KG1 (cell line): ENCODE measurements around the gene PROCA1.
"Not testable (repeated sequence)": the region's sequence is repeated elsewhere in the genome, so short reads cannot be mapped to it uniquely, and the experiment has no call there.

ENCODE experiments used
- DNase-seq: peaks from one replicate; lab custom pipeline; 2025; lab: John Stamatoyannopoulos, UW

Gene PROCA1

DNA sequence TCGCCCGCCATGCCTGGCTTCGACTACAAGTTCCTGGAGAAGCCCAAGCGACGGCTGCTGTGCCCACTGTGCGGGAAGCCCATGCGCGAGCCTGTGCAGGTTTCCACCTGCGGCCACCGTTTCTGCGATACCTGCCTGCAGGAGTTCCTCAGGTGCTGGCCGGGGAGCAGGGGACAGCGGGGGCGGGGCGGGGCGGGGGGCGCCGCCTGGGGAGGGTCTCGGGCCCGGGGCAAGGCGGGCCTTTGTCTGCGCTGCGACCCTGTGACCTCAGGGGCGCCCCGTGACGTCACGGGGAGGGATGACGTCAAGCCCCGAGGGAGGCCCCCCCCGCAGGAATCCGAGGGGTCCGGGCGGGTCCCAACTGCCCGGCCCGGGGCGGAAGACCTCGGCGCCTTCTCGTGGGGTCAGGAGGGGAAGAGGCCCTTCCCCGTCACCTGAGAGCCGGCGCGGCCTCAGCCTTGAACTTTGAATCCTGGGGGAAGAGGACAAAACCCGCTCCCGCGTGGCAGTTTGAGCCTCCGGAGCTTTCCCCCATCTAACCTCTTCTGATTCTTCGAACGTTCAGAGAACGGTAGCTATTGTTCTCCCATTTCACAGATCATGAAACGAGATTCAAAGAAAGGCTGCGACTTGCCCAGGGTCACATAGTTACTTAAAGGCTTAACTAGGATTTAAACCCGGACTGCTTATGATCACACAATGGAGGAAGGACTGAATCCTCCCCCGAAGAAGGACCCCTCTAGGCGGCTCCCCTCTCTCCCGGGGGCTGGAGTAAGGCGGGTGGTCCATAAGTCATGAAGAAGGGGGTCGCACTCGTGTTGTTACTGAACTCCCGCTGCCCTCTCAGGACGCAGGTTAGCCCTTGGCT is 32.6 kb upstream of the PROCA1 start:
- peak; percentile 44 for DNase-seq

DNA sequence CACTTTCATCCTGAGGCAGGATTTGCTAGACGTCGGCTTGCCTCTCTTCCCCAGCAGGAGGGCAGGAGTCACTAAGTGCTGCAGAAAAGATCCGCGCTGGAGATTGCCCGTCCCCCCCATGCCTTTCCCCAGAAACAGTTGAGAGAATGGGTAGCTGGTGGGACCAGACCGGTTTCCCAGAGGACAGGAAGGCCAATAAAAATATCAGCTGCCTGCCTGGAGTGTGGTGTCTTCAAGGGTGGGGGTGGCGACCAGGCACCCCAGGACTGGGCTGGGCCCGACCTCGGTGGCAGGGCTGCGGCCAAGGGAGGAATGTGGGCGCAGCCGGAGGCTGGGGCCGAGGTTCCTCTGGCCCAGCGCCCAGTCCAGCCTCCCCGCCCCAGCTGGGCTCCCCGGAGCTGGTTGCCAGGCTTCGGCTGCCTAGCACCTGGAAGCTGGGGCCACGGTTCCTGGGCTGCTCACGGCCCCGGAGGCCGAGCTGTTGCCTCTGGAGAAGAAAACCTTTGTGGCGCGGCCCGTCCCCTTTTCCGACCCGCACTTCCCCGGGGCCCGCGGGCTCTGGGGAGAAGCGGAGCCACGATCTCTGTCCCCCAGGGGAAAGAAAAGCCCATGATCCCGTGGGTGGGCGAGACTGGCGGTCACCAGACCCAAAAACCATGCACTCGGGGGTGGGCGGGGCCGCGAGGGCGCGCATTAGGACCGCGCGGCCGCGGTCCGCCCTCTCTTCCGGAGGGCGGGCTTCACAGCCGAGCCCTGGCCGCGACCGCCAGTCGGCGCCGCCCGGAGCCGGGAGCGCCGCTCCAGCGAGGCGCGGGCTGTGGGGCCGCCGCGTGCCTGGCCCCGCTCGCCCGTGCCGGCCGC is 31.8 kb upstream of the PROCA1 start, which contains the start of gene TRAF4:
Gene TRAF4, plus strand, starts transcription at position 769 of the 861 bp plus-strand sequence. CDS start 102 bp downstream, outside the sequence.
- DNase-seq: peak; percentile 52

DNA sequence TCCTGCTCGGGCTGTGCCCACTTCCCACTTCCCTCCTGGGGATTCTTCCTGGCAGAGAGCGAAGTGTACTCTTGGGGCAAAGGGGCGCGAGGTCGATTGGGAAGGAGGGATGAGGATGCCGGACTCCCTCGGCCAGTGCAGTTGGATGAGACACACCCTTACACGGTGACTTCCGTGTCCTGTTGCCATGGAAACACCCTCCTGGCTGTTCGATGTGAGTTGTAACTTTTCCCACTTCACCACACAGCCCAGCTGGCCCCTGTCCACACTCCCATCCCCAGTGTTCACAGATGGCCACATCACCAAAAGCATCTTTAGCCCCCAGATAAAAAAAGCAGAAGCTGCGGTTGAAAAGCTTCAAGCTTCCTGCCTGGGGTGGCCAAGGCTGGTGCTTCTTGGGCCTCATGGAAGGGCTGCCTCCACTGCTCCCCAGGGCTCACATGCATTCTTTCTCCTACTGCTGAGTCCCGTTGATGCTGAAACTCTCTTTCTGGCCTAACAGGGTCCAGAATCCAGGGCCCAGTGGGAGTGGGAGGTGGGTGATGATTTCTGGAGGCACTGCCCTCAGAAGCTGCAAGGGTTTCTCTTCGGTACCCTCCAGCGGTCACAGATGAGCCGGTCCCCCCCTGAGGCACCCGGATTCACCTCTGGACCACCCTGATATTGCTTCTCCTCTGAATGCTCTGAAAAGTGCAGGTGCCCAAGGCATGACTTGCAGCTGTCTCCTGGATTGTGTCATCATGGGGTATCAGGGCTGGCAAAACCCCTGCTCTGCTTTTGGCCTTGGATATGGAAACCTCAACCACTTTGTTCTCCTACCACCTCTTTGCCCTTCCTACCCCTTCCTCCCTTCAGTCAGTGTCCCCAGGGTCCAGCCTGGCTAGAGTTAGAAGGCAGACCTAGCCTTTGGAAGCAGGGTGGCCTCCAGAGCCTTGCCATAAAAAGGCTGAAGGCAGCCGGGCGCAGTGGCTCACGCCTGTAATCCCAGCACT is 30.0 kb upstream of the PROCA1 start:
- DNase-seq: peak; percentile 51

DNA sequence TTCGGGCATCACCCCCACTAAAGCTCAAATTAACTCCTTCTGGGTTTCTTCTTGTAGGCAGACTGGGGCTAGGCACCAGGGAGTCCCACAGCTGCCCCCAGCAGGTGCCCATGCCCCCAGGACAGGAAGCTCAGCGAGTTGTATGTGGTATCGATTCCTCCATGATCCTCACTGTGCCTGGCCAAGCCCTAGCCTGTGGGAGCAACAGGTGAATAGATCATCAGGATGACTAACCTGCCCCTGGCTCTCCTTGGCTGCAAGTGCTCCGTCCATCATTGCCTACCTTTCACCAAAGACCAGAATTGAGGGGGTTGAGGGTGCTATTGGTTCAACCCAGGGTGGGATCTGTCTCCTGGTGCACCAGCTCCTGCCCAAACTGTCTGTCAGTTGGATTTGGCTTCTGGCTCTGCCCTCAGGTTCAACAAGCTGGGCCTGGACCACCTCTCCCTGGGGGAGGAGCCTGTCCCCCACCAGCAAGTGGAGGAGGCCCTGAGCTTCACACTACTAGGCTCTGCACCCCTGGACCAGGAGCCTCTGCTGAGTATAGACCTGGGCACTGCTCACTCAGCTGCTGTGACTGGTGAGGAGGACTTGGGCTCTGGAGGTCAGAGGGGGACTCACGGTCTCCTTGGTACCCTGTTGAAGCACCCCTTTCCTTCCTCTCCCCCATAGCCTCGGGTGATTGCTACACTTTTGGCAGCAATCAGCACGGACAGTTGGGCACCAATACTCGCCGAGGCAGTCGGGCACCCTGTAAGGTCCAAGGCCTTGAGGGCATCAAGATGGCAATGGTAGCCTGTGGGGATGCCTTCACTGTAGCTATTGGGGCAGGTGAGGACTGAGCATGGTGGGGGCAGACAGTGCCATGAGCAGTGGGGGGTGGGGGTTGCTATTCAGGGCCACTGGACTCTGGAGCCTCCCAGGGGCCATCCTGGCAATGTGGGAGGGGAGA is 29.0 kb upstream of the PROCA1 start:
- DNase-seq: no peak

DNA sequence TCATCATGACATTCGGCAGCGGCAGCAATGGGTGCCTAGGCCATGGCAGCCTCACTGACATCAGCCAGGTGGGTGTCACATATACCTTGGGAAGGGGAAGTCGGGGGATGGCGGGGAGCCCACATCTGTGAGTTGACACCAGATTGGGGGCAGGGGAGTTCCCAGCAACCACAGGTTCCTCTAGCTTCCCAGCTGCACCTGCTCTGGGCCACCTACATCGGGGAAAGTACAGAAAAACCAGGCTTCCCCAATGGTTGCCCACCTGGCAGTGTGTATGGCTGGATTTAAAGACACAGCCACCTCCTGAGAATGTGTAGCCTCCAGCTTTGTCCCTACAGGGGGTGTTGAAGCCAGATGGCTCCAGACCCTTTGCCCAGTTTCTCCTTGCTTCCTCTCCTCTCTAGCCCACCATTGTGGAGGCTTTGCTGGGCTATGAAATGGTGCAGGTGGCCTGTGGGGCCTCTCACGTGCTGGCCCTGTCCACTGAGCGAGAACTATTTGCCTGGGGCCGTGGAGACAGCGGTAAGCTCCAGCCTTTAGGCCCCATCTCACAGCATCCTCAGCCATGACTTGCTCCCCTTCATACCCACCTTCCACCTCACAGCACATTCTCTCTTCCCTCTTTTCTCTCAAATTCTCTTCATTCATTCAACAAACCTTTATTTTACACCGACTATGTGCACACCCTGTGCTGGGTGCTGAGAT is 27.1 kb upstream of the PROCA1 start:
- no peak for DNase-seq

DNA sequence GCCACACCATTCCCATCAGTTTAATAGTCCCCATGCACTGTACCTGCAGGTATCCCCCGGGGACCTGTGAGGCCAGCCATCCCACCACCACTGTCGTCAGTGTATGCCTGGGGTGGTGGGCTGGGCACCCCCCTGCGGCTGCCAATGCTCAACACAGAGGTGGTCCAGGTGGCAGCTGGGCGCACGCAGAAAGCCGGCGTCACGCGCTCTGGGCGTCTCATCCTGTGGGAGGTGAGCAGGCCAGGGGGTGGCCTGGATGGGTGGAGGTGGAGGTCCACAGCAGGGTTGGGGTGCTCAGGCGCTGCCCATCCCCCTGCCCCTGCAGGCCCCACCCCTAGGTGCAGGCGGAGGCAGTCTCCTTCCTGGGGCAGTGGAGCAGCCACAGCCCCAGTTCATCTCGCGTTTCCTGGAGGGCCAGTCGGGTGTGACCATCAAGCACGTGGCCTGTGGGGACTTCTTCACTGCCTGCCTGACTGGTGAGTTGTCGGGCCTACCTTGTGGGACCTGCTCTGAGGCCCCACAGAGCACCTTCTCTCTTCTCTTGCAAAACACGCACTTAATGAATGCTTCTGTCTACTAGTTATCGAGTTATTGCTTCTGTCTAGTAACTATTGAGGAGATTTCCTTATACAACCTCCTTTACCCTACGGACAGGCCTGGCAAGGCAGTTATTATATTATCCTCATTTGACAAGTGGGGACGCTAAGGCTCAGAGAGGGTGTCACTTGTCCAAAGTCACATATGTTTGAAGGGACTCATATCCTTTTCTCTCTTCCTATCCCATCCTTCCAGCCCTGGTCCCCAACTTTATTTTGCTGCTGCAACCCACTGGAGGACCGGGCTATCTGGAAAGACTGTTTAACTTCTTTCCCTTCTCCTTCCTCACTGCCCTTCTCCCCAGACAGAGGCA is 26.3 kb upstream of the PROCA1 start:
- DNase-seq: no peak

DNA sequence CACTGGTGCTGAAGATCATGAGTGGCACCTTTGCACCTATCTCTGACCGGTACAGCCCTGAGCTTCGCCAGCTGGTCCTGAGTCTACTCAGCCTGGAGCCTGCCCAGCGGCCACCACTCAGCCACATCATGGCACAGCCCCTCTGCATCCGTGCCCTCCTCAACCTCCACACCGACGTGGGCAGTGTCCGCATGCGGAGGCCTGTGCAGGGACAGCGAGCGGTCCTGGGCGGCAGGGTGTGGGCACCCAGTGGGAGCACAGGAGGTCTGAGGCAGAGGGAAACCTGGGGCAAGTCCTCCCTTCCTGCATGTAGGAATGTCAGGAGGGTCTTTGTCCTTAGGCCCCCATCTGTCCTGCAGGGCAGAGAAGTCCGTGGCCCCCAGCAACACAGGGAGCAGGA is 25.6 kb upstream of the PROCA1 start:
- no peak for DNase-seq

DNA sequence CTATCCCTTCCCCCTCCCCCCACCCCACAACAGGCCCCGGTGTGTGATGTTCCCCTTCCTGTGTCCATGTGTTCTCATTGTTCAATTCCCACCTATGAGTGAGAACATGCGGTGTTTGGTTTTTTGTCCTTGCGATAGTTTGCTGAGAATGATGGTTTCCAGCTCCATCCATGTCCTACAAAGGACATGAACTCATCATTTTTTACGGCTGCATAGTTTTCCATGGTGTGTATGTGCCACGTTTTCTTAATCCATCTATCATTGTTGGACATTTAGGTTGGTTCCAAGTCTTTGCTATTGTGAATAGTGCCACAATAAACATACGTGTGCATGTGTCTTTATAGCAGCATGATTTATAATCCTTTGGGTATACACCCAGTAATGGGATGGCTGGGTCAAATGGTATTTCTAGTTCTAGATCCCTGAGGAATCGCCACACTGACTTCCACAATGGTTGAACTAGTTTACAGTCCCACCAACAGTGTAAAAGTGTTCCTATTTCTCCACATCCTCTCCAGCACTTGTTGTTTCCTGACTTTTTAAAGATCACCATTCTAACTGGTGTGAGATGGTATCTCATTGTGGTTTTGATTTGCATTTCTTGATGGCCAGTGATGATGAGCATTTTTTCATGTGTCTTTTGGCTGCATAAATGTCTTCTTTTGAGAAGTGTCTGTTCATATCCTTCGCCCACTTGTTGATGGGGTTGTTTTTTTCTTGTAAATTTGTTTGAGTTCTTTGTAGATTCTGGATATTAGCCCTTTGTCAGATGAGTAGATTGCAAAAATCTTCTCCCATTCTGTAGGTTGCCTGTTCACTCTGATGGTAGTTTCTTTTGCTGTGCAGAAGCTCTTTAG is 24.5 kb upstream of the PROCA1 start:
- DNase-seq: not testable (repeated sequence)

DNA sequence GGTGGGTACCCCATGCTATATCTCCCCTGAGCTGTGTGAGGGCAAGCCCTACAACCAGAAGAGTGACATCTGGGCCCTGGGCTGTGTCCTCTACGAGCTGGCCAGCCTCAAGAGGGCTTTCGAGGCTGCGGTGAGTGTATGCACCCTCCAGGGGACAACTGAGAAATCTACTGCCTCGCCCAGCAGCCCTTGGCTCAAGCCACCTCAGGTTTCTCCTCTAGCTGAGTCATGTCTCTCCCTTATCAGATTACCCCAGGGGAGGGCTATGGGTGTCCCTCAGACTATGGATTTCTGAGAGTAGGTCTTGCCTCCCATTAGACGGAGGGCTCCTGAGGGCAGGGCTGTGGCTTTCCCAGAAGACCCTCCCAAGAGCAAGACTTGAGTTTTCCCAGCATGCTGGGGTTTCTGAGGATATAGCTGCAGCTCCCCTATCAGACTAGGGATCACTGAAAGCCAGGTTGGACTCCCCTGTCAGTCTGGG is 23.6 kb upstream of the PROCA1 start:
- DNase-seq: no peak

DNA sequence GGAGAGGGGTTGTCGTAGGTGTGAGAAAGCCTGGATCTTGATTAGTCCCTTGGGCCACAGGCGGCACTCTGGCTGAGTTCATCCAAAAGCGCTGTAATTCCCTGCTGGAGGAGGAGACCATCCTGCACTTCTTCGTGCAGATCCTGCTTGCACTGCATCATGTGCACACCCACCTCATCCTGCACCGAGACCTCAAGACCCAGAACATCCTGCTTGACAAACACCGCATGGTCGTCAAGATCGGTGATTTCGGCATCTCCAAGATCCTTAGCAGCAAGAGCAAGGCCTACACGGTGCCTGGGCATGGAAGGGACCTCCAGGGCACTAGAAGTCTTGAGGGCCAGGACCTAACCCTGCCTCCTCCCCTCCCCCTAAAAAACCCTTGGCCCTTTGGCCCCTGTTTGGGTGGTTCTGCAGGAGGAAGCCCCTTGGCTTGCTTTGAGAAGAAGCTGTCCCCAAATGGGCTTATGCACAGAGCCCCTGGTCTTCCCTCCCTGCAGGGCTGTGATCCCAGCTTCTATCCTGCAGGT is 23.1 kb upstream of the PROCA1 start:
- no peak for DNase-seq

DNA sequence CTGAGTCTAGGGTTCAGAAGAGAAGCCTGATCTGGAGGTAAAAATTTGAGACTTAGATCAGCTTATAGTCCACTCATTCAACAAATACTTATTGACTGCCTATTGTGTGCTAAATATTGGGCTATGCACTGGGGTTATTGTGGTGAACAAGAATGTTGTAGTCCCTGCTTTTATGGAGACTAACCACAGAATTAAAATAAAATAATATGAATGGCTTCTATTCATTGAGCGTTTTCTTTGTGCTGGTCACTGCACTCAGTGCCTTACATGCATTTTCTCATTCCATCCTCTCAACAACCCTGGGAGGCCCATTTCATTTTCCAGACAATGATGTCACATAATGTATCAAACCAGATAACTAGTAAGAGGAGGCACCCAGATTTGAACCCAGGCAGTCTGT is 21.7 kb upstream of the PROCA1 start:
- DNase-seq: no peak

DNA sequence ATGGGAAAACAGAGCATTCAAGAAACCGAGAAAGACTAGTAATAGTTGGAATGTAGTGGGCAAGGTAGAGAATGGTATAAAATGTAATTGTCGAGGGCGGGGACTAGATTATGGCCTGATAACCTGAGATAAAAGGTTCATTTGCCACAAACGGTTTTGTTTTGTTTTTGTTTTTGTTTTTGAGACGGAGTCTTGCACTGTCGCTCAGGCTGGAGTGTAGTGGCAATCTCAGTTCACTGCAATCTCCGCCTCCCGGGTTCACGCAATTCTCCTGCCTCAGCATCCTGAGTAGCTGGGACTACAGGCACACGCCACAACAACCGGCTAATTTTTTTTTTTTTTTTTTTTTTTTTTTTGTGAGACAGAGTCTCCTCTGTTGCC is 18.3 kb upstream of the PROCA1 start:
- no peak for DNase-seq

DNA sequence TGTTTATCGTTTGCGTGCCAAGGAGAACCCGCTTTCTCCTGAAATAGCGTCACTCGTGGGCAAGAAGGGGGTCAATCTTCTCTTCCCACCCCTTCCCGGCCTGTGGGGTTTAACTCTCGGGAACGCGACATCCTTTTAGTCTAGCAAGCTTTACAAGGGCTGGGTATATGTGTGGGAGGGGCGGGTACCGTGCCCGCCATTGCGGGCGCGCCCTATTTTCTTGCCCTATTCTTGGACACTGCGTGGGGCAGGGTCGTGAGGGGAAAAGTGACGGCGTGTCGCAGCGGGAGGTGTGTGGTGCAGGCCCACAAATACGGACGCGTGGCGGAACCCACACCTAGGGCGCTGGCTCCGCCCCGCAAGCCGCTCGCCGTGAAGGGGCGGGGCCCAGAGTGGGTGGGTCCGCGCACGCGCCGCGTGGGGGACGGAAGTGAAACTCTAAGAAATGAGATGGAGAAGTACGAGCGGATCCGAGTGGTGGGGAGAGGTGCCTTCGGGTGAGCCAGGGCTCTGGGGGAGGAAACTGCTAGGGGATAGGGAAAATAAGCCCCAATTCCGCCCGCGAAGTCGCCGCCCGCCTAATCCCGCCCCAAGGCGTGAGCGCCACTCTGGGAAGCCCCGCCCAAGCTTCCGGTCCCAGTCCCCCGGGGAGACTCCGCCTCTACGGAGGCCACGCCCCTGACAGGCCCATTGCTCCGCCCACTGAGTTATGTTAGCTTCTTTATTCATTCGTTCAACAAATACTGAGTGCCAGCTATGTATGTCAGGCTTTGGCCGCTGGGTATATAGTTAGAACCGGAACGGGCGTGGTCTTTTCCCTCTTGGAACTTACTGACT is 16.9 kb upstream of the PROCA1 start, which contains the start of gene NEK8:
Gene NEK8, plus strand, starts transcription at position 425 of the 837 bp plus-strand sequence. Its CDS starts 26 bp downstream, at position 451.
- DNase-seq: peak; percentile 98

DNA sequence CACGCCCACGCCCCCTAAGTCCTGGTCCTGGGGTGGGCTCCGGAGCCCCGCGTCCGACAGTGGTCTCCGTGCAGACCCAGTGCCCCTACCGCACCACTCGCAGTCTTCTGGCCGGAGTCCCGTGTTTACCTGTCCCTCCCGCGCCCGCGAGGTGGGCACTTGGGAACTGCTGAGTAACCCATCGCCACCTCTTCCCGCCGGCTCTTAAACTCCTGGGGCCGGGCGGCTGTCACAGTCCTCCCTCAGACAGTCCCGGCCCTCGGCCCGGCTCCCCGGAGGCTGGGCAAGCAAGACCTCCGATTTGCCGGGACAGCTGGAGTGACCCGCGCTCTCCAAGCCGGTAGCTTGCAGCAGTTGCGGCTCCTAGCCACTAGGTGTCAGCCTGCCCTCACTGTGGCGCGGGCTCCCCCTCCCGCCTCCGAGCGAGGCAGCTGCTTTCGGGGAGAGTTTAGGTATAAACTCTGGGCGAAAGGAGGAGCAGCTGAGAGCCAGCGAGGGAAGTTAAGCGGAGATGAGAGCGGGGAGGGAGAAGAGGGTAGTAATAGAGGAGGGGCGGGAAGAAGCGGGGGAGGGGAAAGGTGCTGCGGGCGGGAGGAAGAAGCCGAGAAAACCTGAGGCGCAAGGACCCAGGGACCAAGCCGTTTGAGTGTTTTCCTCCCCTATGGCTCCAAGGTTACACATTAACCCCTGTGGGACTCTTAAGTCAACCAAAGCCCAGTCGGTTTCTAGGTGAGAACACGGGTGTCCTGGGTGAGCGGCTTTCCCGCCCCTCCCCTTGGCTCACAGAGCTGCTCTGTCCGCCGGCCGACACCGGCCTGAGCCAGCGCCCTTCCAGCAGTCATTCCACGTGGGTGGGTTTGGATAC is 15.2 kb upstream of the PROCA1 start:
- peak; percentile 77 for DNase-seq

DNA sequence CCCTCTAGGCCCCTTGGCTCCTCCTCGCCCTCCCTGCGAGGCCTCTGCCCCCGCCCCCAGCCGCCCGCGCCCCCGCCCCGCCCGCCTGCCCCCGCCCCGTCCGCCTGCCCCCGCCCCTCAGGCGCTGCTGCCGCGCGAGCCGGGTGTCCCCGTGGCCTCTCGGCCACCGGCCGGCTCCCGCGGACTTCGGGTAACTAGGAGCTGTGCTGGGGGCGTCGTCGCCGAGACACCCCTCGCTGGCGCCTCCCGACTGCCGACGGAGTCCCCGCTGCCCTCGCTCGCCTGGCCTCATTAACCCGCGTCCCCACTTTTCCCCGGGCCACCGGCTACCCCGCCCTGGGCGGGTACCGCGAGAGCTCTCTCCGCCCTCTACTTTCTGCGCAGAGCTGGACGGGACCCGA is 14.5 kb upstream of the PROCA1 start, which contains the start of gene TLCD1:
Gene TLCD1, minus strand, starts transcription at position 8 of the 401 bp plus-strand sequence. CDS start 136 bp downstream, outside the sequence.
- peak; percentile 66 for DNase-seq
